Tibial nerve (tissue), 4 donors: ENCODE data around the gene DGCR8.

Source experiments
- EP300 ChIP-seq, 2 donors: sonication (generic); formaldehyde crosslinking; IDR thresholded peaks; one replicate each; pipeline ENCODE4 v1.6.1; 2017; ENCODE audit warnings: antibody characterized with exemption in 2 of 2, mild to moderate bottlenecking in 1 of 2
- TF ChIP-seq, protein P1 (sequence below), 5 experiments: fragments of 200-600 bp in 3 of 5; fragments of 450-650 bp in 2 of 5; sonication (generic) in 3 of 5; IDR thresholded peaks; one replicate each; pipeline ENCODE4 v1.5.1; 2016 to 2019; ENCODE audit warnings: antibody characterized with exemption in 5 of 5, mild to moderate bottlenecking in 3 of 5, moderate library complexity in 2 of 5

DNA sequence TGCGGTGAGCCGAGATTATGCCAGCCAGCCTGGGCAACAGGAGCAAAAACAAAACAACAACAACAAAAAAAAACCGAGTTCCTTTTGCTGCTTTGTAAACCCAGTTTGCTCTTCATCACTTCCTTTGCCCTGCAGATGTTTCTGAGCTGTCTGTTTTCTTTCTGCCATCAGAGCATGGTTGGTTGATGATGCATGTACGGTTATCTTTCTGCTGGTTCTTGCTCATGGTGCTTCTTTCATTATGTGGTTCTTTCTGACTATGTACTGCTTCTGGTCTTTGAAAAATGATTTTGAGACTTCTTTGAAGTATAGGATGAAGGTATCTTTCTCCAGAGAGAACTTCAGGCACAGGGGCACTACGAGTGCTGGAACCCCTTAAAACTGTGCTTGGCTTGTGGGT is 45.9 kb upstream of the DGCR8 start:
- TF ChIP-seq, protein P1, sequence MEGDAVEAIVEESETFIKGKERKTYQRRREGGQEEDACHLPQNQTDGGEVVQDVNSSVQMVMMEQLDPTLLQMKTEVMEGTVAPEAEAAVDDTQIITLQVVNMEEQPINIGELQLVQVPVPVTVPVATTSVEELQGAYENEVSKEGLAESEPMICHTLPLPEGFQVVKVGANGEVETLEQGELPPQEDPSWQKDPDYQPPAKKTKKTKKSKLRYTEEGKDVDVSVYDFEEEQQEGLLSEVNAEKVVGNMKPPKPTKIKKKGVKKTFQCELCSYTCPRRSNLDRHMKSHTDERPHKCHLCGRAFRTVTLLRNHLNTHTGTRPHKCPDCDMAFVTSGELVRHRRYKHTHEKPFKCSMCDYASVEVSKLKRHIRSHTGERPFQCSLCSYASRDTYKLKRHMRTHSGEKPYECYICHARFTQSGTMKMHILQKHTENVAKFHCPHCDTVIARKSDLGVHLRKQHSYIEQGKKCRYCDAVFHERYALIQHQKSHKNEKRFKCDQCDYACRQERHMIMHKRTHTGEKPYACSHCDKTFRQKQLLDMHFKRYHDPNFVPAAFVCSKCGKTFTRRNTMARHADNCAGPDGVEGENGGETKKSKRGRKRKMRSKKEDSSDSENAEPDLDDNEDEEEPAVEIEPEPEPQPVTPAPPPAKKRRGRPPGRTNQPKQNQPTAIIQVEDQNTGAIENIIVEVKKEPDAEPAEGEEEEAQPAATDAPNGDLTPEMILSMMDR (IDR thresholded peaks at IDR 0.05), result no peak
- no peak for TF ChIP-seq EP300 (IDR thresholded peaks at IDR 0.05)
